Suppressor macrophage treated with lipopolysaccharide for 1 hour (primary cell): Measurements from ENCODE around the gene GATAD2A.
A peak's percentile ranks its signal among the peaks of the same experiment; 100 is the strongest.

ENCODE experiments used
- DNase-seq, 3 donors: peaks; one replicate each; pipeline ENCODE4 v3.0.0-alpha.2; 2020 to 2022

Gene GATAD2A

DNA sequence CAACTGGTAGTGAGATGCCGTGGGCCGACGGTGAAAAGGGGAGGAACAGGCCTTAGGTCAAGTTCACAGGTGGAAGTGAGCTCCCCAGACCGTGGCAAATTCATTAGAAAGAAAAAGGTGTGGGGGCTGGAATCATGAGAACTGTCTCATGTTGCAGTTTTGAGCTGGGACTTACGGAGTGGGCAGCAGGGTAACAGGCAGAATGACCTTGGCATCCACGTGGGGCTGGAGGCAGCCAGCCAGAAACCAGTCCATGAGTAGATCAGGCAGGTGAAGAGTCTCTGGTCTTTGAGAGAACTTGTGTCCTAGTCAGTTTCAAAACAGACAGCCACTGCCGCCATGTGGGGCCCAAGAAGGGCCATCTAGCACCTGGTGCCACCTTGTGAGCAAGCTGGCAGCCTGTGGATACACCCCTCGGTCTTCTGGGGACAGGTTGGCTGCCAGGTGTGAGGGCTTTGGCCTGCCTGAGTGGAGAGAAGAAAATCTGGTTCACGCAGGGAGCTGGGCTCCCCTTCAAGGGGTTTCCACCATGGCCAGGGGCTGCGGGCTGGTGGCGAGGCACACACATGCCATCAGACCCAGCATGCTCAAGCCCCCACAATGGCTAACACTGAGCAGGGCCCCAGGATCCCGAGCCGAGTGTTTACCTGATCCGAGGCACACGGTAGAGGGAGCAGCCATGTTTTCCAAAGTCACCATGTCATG is 86.0 kb downstream of the GATAD2A start:
- DNase-seq = no peak

DNA sequence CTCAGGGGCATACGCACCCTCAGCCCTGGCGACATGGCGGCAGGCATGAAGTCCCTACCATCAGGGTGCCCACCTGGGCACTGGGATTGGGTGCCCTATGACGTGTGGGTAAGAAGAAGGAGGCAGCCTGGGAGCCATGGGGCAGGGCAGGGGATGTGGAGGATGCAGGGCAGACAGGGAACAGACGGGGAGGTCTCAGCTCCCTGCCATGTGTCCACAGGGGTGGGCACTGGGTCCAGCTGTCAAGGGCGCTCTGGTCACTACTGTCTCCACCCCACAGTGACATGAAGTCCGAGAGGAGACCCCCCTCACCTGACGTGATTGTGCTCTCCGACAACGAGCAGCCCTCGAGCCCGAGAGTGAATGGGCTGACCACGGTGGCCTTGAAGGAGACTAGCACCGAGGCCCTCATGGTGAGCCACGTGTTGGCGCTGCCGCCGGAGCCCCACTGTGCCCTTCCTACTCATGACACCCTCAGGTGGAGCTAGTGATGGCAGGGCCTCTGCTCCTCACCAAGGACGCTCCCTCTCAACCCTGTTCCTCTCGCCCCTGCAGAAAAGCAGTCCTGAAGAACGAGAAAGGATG is 86.6 kb downstream of the GATAD2A start:
- no peak for DNase-seq

DNA sequence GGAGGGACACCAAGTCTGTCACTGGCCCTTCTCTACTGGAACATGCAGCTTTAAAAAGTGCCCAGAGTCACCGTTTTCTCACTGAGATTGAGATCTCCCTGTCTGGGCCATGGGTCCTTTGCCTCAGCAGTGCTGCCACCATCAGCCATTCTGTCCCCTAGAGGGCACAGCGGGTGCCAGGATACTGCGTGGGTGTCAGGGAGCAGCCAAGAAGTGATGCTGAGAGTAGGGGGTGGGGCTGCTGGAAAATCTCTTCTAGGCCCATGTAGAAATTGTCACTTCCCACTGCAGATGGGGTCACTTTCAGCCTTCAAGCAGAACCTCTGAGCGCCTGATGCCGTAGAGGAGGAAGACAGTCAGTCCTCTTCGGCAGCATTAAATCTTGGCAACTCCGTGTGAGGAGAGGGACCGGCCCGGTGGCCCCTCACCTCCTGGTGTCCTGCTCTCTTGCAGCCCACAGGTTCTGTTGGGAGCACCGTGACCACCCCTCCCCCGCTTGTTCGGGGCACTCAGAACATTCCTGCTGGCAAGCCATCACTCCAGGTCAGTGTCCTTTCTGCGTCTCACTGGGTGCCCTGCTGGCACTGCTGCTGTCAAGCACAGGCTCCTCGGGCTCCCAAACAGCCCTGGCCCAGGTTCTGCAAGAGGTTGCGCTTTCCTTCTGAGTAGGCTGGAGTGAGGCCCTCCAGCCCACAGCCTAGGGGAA is 88.5 kb downstream of the GATAD2A start:
- DNase-seq = peak in 1 of 3 donors; percentile 25

DNA sequence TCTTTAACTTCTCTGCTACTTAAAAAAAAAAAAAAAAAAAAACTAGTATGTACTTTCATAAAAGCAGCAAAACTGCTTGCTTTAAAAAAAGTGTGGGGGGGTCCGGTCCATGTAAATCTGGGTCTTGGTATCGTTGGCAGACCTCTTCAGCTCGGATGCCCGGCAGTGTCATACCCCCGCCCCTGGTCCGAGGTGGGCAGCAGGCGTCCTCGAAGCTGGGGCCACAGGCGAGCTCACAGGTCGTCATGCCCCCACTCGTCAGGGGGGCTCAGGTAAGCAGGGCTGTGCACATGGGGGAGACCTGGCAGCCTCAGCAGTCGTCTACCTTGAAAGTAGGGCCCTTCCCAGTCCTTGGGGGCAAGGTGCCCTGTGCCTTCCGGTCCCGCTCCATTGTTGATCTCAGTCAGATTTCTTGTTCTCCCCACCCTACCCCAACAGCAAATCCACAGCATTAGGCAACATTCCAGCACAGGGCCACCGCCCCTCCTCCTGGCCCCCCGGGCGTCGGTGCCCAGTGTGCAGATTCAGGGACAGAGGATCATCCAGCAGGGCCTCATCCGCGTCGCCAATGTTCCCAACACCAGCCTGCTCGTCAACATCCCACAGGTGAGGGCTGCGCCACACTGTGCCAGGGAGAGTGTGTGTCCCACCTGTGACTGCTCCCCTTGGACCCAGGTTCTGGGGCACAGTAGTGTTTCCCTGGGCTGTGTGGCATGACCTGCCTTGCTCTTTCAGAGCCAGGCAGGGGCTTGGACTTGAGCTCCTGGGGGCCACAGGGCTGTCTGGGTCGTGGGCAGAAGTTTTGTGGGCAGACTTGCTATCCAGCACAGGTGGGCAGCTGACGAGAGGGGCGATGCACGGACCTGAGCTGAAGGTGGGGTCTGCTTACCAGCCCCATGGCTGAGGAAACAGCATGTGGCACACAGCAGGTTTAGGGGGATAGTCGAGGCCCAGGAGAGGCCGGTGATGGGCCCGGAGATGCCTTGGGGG is 90.4 kb downstream of the GATAD2A start:
- DNase-seq = no peak

DNA sequence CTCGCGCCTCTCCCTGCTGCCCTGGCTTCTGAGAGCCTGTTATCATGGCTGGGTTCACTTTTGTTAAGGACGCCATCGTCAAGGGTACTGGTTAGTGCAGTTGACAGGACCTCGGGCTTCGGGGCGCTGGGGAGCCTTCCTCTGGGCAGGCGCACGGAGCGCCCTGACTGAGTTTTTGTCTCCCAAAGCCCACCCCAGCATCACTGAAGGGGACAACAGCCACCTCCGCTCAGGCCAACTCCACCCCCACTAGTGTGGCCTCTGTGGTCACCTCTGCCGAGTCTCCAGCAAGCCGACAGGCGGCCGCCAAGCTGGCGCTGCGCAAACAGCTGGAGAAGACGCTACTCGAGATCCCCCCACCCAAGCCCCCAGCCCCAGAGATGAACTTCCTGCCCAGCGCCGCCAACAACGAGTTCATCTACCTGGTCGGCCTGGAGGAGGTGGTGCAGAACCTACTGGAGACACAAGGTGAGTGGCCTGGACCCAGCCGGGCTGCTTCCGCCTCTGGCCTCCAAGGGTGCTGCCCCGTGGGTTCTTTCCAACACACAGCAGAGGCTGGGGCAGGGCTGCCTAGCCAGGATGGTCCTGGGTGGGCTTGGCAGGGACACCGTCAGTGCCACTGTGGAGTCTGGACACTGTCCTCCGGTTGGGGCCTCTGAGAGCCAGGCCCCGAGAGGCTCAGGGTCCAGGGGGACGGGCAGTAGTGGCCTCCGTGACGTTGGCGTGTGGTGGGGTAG is 92.9 kb downstream of the GATAD2A start:
- no peak for DNase-seq

DNA sequence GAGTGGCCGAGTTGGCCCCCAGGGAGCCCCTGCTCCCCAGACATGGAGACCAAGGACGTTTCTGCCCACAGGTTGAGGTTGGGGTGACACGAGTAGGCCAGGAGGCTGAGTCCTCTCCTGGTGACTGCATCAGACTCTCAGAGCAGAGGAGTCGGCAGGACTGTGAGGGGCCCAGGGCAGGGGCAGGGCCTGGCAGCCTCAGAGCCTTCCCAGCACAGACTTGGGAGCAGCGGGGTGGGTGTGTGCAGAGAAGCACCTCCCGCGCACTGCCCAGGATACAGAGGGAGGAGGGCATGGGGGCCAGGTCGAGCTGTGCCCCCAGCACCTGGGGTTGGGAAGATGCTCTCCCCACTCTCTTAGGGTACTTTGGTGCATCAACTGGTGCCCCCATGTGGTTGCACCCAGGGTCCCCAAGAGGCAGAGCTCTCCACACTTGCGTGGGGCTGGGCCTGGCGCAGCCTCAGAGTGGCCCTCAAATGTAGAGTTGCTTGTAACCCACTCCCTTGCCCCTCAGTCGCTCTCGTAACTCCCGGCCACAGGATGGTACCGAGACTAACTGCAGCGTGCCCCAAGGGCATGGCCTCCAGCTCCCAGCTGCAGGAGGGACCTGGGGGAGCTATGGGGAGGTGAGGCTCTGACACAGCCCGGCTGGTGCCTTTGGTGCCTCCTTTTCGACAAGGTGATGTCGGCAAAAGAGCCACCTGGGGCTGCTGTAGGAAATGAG is 94.0 kb downstream of the GATAD2A start:
- no peak for DNase-seq

DNA sequence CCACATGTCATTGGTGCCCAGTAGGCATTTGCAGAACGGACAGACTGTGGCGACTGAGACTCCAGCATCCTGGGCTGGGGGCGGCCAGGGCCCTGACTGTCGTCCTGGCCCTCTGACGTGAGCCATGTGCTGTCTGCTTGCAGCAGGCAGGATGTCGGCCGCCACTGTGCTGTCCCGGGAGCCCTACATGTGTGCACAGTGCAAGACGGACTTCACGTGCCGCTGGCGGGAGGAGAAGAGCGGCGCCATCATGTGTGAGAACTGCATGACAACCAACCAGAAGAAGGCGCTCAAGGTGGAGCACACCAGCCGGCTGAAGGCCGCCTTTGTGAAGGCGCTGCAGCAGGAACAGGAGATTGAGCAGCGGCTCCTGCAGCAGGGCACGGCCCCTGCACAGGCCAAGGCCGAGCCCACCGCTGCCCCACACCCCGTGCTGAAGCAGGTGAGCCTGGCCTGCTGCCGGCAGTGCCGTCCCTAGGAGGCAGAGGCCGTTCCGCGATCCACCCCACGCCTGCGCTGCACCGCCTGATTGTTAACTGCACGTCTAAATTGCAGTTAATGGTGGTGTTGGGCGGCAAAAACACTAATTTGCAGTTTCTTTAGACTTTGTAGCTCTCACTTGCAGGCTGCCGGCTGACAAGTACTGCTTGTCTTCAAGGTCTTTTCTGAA is 95.6 kb downstream of the GATAD2A start:
- DNase-seq = no peak

DNA sequence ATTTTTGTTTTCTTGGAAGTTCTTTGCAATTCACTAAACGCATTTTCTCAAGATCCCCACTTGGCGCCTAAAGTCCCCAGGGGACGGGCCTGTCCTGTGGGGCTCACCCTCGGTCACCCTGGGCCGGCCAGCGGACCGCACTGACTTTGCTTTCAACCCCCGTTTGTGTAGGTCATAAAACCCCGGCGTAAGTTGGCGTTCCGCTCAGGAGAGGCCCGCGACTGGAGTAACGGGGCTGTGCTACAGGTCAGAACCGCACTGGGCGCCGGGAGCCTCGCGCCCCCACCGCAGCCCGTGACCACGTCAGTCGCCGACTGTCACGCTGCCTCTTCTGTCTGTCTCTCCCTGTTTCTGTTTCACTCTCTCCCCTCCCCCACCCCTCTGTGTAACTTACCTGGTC is 96.3 kb downstream of the GATAD2A start:
- DNase-seq = no peak

DNA sequence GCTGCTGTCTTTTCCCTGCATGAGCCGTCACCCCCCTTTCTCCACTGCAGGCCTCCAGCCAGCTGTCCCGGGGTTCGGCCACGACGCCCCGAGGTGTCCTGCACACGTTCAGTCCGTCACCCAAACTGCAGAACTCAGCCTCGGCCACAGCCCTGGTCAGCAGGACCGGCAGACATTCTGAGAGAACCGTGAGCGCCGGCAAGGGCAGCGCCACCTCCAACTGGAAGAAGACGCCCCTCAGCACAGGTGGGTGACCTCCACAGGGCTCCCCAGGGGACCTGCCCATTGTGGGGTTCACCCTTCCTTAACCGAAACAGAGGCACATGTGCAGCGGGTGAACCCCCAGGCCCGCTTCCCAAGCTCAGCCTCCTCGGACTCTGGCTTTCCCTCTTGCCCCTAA is 96.8 kb downstream of the GATAD2A start:
- no peak for DNase-seq

DNA sequence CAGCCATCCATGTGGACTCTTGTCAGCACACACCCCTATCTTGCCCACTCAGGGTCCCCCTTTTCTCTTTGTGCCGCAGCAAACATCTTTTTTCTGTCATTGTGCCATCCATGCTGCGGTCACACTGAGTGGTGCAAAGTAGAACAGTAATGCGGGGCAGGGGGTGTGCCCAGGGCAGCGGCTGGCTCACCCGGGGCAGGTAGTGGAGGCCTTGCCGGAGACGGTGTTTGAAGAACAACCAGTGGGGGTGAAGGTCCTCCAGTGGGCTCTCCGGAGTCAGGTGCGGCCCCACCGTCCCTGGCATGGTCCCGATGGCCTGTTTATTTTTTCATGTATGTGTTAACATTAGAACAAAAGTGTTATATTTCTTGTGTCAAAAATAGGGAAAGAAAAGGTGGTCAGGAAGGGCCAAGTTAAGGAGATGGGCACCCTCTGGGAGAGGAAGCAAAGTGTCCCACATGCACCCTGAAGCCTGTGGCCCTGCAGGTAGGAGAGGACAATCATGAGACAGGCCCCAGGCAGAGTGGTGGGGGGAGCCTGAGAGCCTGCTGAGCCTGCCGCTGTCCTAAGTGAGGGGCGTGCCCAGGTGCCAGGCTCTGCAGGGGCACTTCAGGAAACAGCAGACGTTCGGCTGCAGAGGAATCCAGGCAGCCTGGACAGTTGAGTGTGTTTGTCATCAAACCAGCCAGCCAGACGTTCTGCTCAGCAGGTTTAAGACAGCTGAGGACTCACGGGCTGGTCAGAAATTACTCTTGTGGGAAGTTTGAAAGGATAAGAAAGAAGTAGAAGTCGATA is 97.5 kb downstream of the GATAD2A start:
- DNase-seq = no peak

DNA sequence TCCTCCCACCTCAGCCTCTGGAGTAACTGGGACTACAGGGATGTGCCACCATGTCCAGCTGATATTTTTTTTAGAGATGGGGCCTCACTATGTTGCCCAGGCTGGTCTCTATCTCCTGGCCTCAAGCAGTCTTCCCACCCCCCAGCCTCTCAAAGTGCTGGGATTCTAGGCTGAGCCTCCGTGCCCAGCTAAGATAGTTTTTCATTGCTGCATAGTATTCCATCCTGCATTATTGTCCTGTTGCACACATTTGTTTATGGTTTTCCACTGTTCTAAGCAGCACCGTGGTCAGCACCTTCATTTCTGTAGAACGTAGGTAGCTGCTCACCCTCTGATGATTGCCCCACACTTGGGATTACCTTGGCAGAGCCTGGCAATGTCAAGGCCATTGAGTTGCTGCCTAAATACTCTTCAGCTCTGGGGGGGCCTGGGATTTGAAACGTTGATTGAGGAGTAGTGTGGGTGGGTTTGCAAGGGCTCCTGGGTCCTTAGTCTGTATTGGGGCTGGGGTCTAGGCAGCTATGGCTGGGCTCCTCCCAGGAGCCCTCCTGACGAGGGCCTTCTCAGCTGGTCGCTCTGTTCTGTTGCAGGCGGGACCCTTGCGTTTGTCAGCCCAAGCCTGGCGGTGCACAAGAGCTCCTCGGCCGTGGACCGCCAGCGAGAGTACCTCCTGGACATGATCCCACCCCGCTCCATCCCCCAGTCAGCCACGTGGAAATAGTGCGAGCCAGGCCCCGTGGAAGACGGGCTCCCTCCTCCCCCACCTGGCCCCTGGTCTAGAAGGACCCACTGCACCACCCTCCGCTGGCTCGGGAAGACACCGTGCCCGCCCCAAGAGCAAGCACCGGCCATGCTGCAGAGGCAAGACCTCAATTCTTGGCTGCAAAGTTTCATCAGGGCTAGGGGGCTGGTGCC is 99.5 kb downstream of the GATAD2A start:
- DNase-seq = no peak

DNA sequence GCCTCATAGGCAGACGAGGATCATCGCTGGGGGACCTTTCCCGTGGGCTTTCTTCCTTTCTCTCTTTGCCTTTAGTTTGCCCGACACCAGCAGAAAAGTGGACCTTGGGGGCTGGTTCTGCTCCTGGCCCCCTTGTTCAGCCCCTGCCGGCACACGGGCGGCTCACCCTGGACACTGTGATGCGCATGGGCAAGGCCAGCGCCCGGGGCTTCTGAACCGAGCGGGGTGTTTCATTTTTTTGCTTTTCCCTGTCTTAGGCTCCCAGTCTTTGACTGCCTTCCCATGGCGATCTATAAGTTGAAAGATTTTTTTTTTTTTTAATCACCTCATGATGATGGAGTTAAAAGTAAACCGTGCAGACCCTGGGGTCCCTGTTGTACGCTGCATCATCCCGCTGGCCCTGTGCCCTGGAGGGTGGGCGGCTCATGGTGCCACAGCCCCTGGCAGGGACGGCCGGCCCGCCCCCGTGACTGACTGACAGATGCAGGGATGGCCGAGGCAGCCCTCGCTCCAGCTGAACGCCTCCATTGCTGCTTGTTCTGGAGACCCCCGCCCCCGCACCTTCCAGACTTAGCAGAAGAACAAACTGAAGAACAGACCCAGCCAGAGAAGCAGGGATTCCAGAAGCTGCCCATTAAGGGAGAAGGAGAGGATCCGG is 100.3 kb downstream of the GATAD2A start:
- no peak for DNase-seq

DNA sequence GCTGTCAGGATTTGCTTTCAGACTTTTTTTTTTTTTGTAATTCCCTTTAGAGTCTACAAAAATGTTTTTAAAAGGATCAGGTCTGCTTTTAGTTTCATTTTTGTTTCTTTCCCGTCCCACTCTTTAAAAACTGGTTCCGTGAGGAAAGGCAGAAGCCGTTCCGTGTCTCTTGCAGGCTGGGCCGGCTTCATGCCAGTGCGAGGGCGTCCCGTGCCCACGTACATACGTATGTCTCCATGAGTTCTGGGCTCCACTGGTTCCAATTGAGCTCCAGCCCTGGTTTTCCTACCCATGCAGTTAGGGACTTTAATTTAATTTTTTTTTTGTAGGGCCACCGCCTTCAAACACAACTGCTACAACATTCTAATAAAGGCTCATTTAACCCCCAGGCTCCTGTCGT is 101.1 kb downstream of the GATAD2A start:
- DNase-seq = no peak

DNA sequence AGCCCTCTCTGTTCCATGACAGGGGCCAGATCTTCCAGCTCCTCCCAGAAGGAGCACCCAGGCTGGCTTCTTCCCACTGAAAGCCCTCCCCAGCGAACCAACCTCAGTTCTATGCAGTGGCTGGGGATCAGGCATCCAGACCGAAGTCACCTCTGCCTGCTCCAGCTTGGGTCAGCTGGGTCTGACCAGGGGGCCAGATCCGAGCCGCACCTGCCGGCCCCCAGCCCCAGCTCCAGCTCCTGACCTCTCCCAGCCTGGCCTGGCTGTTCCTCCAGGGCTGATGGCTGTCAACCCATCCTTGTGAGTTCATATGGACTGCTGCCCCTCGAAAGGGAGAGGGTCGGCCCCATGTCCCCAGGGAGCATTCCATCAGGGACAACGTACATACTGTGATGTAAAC is 101.9 kb downstream of the GATAD2A start:
- no peak for DNase-seq

DNA sequence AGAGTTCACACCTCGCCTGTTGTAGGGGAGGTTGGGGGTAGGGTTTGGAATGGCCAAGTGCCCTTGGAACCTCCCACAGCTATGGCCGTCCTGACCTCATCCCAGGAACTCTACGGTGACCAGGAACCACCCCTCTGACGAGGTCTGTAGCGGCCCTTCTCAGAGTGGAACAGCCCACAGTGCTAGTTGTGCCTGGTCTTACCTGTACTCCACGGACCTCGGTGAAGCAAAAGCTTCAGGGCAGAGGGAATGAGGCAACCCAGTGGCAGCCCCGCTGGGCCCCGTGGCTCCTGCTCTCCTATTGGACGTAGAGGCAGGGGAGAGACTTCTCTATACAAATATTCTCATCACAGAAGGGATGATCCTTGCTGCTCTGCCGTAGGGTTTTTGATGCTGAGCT is 102.7 kb downstream of the GATAD2A start:
- no peak for DNase-seq

DNA sequence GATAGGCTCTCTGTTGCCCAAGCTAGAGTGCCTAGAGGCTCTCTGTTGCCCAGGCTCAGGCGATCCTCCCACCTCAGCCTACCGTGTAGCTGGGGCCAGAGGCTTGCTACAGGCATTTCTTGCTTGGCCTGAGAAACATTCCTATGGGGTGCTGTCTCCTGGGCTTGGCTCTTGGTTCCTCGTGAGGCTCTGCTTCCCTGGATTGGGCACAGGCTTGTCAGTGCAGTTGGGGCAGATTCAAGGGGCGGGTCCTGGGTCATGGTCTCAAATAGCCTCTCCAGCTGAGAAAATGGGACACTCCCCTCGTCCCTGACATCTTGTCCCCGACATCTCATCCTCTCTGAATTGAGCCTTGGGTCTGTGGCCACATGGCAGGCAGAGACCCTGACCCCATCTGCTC is 105.0 kb downstream of the GATAD2A start:
- DNase-seq = no peak

DNA sequence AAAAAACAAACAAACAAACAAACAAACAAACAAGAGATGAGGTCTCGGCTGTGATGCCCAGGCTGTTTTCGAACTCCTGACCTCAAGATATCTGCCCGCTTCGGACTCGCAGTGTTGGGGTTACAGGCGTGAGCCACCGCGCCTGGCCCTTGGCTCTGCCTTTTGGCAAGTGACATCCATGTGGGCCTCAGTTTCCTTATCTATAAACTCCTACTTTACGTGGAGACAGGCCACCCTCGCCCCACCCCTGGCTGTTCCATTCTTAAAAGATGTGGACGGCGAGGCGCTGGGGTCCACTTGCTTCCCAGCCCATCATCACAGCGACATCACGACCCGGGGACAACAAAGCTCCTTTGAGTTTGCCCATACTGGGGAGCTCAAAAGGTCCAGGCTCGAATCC is 108.2 kb downstream of the GATAD2A start:
- DNase-seq = no peak

DNA sequence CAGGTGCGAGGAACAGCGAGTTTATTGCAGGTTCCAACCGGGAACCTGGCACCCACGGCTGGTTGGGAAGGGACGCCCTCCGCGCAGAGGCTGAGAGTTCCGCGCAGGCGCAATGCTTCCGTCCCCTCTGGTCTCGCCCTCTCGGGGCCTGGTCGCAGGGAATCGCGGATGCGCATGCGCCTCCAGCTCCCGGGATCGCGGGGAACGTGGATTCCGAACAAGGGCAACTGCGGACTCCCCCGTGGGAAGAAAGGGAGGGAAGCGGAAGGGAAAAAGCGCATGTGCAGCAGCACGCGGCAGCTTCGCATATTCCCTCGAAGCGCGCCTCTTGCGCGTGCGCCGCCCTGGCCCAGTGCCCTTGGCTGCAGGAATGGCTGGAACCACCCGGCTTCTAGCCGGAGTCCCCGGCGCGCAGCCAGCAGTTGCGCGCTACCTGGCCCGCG is 108.8 kb downstream of the GATAD2A start:
- peak; percentile 69 to 76 (median 72) for DNase-seq
